HepG2 (cell line): Measurements from ENCODE around the gene PRCP. TPM values are rescaled to one million over a fixed set of nuclear protein-coding genes. Genes with fewer than 3 reads are reported as not detected.

Experiments
- ATAC-seq: fragments of 200-7000 bp; cut with Tn5 transposase; 3 replicates; pipeline ENCODE4 v1.9.1; 2020; ENCODE audit warnings: mild to moderate bottlenecking, moderate library complexity
- BruUV-seq: library from RNA; stranded (reverse); fragments of 400-500 nt; replicated peaks from 2 replicates; lab custom pipeline; 2021; lab: Mats Ljungman, UMichigan
- CTCF ChIA-PET: fragments of 300-600 bp; formaldehyde crosslinking; extraction: SDS; loops from one replicate; lab custom pipeline; 2021; ENCODE audit warnings: low total read pairs, inconsistent platforms, low intra/inter-chr PET ratio; lab: Yijun Ruan, JAX
- POLR2A ChIA-PET: fragments of 350-600 bp; sonication (Branson Sonifier 250); formaldehyde crosslinking; loops from one replicate; lab custom pipeline; 2020; ENCODE audit warnings: antibody characterized with exemption, inconsistent platforms; lab: Yijun Ruan, JAX
- DNase-seq: peaks from one replicate; pipeline ENCODE4 v3.0.0-alpha.2; 2015; ENCODE audit warnings: low spot score
- FAIRE-seq: peaks from 3 replicates; lab custom pipeline; 2011; peaks lifted over from hg19 to GRCh38; lab: Jason Lieb, UNC
- H2AFZ ChIP-seq: one replicate; pipeline ENCODE4 v1.6.1; 2011; ENCODE audit warnings: low read length, inconsistent platforms
- H3K27ac ChIP-seq: fragments of 300-600 bp; 3 replicates; pipeline ENCODE4 v1.8.0; 2011; ENCODE audit warnings: mixed run types, mild to moderate bottlenecking, mixed read lengths, low read length, inconsistent platforms; ENCODE audit not compliant: insufficient read depth; ENCODE audit errors: extremely low read length
- H3K27me3 ChIP-seq, 2 experiments: fragments of 200-600 bp in 1 of 2; 2 replicates in 1 of 2; 3 replicates in 1 of 2; pipeline versions ENCODE4 v1.6.0 to v1.8.0; 2011; ENCODE audit warnings: low read length in 2 of 2, mild to moderate bottlenecking in 2 of 2, moderate library complexity in 2 of 2, inconsistent platforms in 1 of 2; ENCODE audit not compliant: insufficient read depth in 2 of 2, control insufficient read depth in 1 of 2
- H3K36me3 ChIP-seq, 2 experiments: fragments of 200-600 bp in 1 of 2; replicated peaks in 1 of 2; 2 replicates in 1 of 2; 3 replicates in 1 of 2; pipeline versions ENCODE4 v1.5.1 to v1.8.0; 2011; ENCODE audit warnings: low read length in 2 of 2, inconsistent platforms in 1 of 2; ENCODE audit not compliant: insufficient read depth in 2 of 2, control insufficient read depth in 1 of 2
- H3K4me1 ChIP-seq: 2 replicates; pipeline ENCODE4 v1.5.1; 2012; ENCODE audit warnings: low read length, inconsistent platforms; ENCODE audit not compliant: insufficient read depth
- H3K4me2 ChIP-seq: 2 replicates; pipeline ENCODE4 v1.6.0; 2011; ENCODE audit warnings: low read depth, low read length, inconsistent platforms
- H3K4me3 ChIP-seq, 3 experiments: fragments of 200-600 bp in 1 of 3; sonication (generic), shearing (Covaris generic) in 1 of 3; replicated peaks in 1 of 3; 2 replicates each; pipeline ENCODE4 v1.5.1; 2011 to 2016; ENCODE audit warnings: low read length in 3 of 3, inconsistent platforms in 2 of 3, low read depth in 2 of 3, mild to moderate bottlenecking in 2 of 3, control low read depth in 1 of 3, mixed read lengths in 1 of 3; ENCODE audit not compliant: insufficient read depth in 1 of 3
- H3K79me2 ChIP-seq: one replicate; pipeline ENCODE4 v1.6.1; 2011; ENCODE audit warnings: low read length, inconsistent platforms; ENCODE audit not compliant: insufficient read depth
- H3K9ac ChIP-seq: 2 replicates; pipeline ENCODE4 v1.6.0; 2011; ENCODE audit warnings: mild to moderate bottlenecking, low read depth, low read length, inconsistent platforms; ENCODE audit not compliant: insufficient read depth
- H3K9me3 ChIP-seq: 2 replicates; pipeline ENCODE4 v1.5.1; 2012; ENCODE audit warnings: mild to moderate bottlenecking, low read length
- H4K20me1 ChIP-seq: 2 replicates; pipeline ENCODE4 v1.6.0; 2011; ENCODE audit warnings: inconsistent platforms, mild to moderate bottlenecking, low read length, moderate library complexity; ENCODE audit not compliant: insufficient read depth
- ARNTL ChIP-seq: sonication (generic); formaldehyde crosslinking; IDR thresholded peaks from 2 replicates; pipeline ENCODE4 v1.4.0; 2020; ENCODE audit warnings: mild to moderate bottlenecking, missing genetic modification reagents
- BRD4 ChIP-seq: sonication (generic); formaldehyde crosslinking; IDR thresholded peaks from 2 replicates; pipeline ENCODE4 v1.4.0; 2020; ENCODE audit warnings: missing genetic modification reagents
- EP300 ChIP-seq, 3 experiments: sonication (generic) in 1 of 3; formaldehyde crosslinking in 1 of 3; IDR thresholded peaks; 2 replicates each; pipeline versions ENCODE4 v1.5.1 to v1.6.1; 2011 to 2020; ENCODE audit warnings: low read depth in 2 of 3, low read length in 2 of 3, borderline replicate concordance in 1 of 3, improper control_type of control experiment in 1 of 3, mild to moderate bottlenecking in 1 of 3, missing genetic modification reagents in 1 of 3, moderate library complexity in 1 of 3
- FOXO1 ChIP-seq: sonication (generic); formaldehyde crosslinking; IDR thresholded peaks from 2 replicates; pipeline ENCODE4 v1.4.0; 2020; ENCODE audit warnings: missing genetic modification reagents
- KDM2A ChIP-seq: sonication (generic); formaldehyde crosslinking; IDR thresholded peaks from 2 replicates; pipeline ENCODE4 v1.4.0; 2020; ENCODE audit warnings: low read depth, missing genetic modification reagents, borderline replicate concordance
- NR2C2 ChIP-seq: sonication (generic); formaldehyde crosslinking; IDR thresholded peaks from 2 replicates; pipeline ENCODE4 v1.4.0; 2020; ENCODE audit warnings: missing genetic modification reagents, mild to moderate bottlenecking, moderate library complexity, borderline replicate concordance
- POLR2AphosphoS2 ChIP-seq: IDR thresholded peaks from 2 replicates; pipeline ENCODE4 v1.6.1; 2011; ENCODE audit warnings: low read depth, low read length, improper control_type of control experiment
- RAD51 ChIP-seq: fragments of 450-650 bp; IDR thresholded peaks from 2 replicates; pipeline ENCODE4 v1.6.1; 2016; ENCODE audit warnings: borderline replicate concordance
- RARA ChIP-seq: IDR thresholded peaks from 2 replicates; pipeline ENCODE4 v1.6.1; 2016; ENCODE audit warnings: missing genetic modification reagents, missing compliant biosample characterization
- SETDB1 ChIP-seq: sonication (generic); formaldehyde crosslinking; IDR thresholded peaks from 2 replicates; pipeline ENCODE4 v1.5.1; 2020; ENCODE audit warnings: missing genetic modification reagents, mild to moderate bottlenecking, borderline replicate concordance
- SMAD1 ChIP-seq: sonication (generic); formaldehyde crosslinking; IDR thresholded peaks from 2 replicates; pipeline ENCODE4 v1.4.0; 2020; ENCODE audit warnings: missing genetic modification reagents, low read depth, mild to moderate bottlenecking, borderline replicate concordance
- SMYD3 ChIP-seq: sonication (generic); formaldehyde crosslinking; IDR thresholded peaks from 2 replicates; pipeline ENCODE4 v1.8.1; 2023; ENCODE audit warnings: mild to moderate bottlenecking, missing genetic modification reagents
- STAT5B ChIP-seq: sonication (generic); formaldehyde crosslinking; IDR thresholded peaks from 2 replicates; pipeline ENCODE4 v1.4.0; 2020; ENCODE audit warnings: missing genetic modification reagents
- ZFAT ChIP-seq: sonication (generic); formaldehyde crosslinking; conservative IDR thresholded peaks from 2 replicates; pipeline ENCODE4 v1.8.1; 2023; ENCODE audit warnings: missing genetic modification reagents, inconsistent platforms
- ZNF431 ChIP-seq: sonication (generic); formaldehyde crosslinking; IDR thresholded peaks from 2 replicates; pipeline ENCODE4 v1.9.0; 2022; ENCODE audit warnings: missing genetic modification reagents, low read depth, mild to moderate bottlenecking, borderline replicate concordance
- ZNF446 ChIP-seq: sonication (generic); formaldehyde crosslinking; IDR thresholded peaks from 2 replicates; pipeline ENCODE4 v1.5.0; 2020; ENCODE audit warnings: mild to moderate bottlenecking, missing genetic modification reagents
- ZNF639 ChIP-seq: conservative IDR thresholded peaks from 2 replicates; pipeline ENCODE4 v1.6.1; 2018; ENCODE audit warnings: missing genetic modification reagents
- ZNF749 ChIP-seq: sonication (generic); formaldehyde crosslinking; IDR thresholded peaks from 2 replicates; pipeline ENCODE4 v1.8.0; 2022; ENCODE audit warnings: mild to moderate bottlenecking, missing genetic modification reagents, moderate library complexity, borderline replicate concordance
- ZNF781 ChIP-seq: sonication (generic); formaldehyde crosslinking; IDR thresholded peaks from 2 replicates; pipeline ENCODE4 v1.5.1; 2020; ENCODE audit warnings: borderline replicate concordance, mild to moderate bottlenecking, missing genetic modification reagents; ENCODE audit errors: not compliant biosample characterization
- ZNF800 ChIP-seq: sonication (generic); formaldehyde crosslinking; IDR thresholded peaks from 2 replicates; pipeline ENCODE4 v1.4.0; 2020; ENCODE audit warnings: missing genetic modification reagents
- ZNF839 ChIP-seq: sonication (generic); formaldehyde crosslinking; IDR thresholded peaks from 2 replicates; pipeline ENCODE4 v1.4.0; 2020; ENCODE audit warnings: missing genetic modification reagents, mild to moderate bottlenecking, borderline replicate concordance
- whole genome bisulfite sequencing: methylation state at CpG from one replicate; pipeline ENCODE4 v1.1.6; 2017; ENCODE audit warnings: low lambda C conversion rate; 5-methylcytosine and 5-hydroxymethylcytosine counted together
- in situ Hi-C: cut with HindIII; loops from 2 replicates; pipeline ENCODE4 v1.10.0; 2017; ENCODE audit warnings: low pct_unique_long_range_greater_than_20kb; ENCODE audit not compliant: extremely low pct_ligation_motif_present
- intact Hi-C: fragments of 100-400 bp; cut with micrococcal nuclease; formaldehyde crosslinking; loops from one replicate; pipeline ENCODE4 v1.10.0; 2022; ENCODE audit not compliant: unreplicated experiment
- polyA plus RNA-seq, 8 experiments: library from polyadenylated mRNA; depleted of rRNA in 3 of 8; stranded (reverse) in 7 of 8; unstranded in 1 of 8; fragments of >200 nt; fragmentation: Illumina TruSeq in 4 of 8; extraction: Trizol in 4 of 8; gene quantifications; 2 replicates each; pipeline versions ENCODE4 v1.2.1 to v1.2.3, GENCODE V29; 2011 to 2016; ENCODE audit warnings: low read depth in 4 of 8, missing spikeins in 1 of 8, mixed read lengths in 1 of 8; ENCODE audit not compliant: insufficient read depth in 1 of 8
- total RNA-seq, 5 experiments: library from RNA; depleted of rRNA; stranded (reverse); fragments of >200 nt; fragmentation: Illumina TruSeq; extraction: Trizol; gene quantifications; 2 replicates each; pipeline ENCODE4 v1.2.3, GENCODE V29; 2016; ENCODE audit warnings: low read depth in 1 of 5

Gene PRCP
- total and polyA plus RNA-seq, 2 of the 13 experiments (the other 11 are each of a cell fraction or from before 2014, with no cell fraction given), result 84.2 to 105 TPM

GRCh38 chr11:82937554-82937953 lies 37.3 kb upstream of the PRCP start:
- Histone ChIP-seq H3K4me3 (no peak overlapping the region), H3K36me3 (peaks cover 0 to 11% of the 10 kb centered on the region in 2 experiments; a peak in 1 of 5 replicates), H3K79me2 (no peaks in the 10 kb centered on the region), H2AFZ (no peak overlapping the region), H3K4me1 (peaks cover 11% of the 10 kb centered on the region), H3K4me2 (no peak overlapping the region), H4K20me1 (no peaks in the 10 kb centered on the region), H3K27ac (no peak overlapping the region), H3K27me3 (no peaks in the 10 kb centered on the region), H3K9me3 (no peaks in the 10 kb centered on the region), H3K9ac (no peak overlapping the region)
- peak; percentile 71 for ATAC-seq
- FAIRE-seq, result no peak
- POLR2A ChIA-PET, result no interaction called here
- CTCF ChIA-PET, result no interaction called here
- intact Hi-C loops (no loop called here), in situ Hi-C loops (no loop called here)
- WGBS, result 96% methylated on average over 2 of the region's 2 CpGs
- BruUV-seq, result no TSS peak
- peak; percentile 8 for DNase-seq
- TF ChIP-seq SMAD1 (CRISPR knock-in tag) (no peak), POLR2AphosphoS2 (no peak), ARNTL (CRISPR knock-in tag) (no peak), BRD4 (CRISPR knock-in tag) (no peak), ZNF749 (CRISPR knock-in tag) (no peak), ZNF446 (no peak), ZNF800 (CRISPR knock-in tag) (no peak), ZFAT (no peak), RAD51 (no peak), EP300 (IDR thresholded peaks at IDR 0.05; ENCODE audit: low read depth in 2 of 2, low read length in 2 of 2) (no peak), EP300 (CRISPR knock-in tag; IDR thresholded peaks at IDR 0.05; ENCODE audit: borderline replicate concordance) (no peak), SMYD3 (no peak), STAT5B (CRISPR knock-in tag) (no peak), ZNF431 (CRISPR knock-in tag) (no peak), ZNF781 (CRISPR knock-in tag) (no peak), KDM2A (no peak), ZNF639 (CRISPR knock-in tag) (no peak), SETDB1 (CRISPR knock-in tag) (no peak), FOXO1 (CRISPR knock-in tag) (no peak), ZNF839 (no peak), RARA (CRISPR knock-in tag) (0 out of 2 replicates have a peak, but pooled peaks have one; percentile 37), NR2C2 (no peak)
